Lower leg skin (tissue), 3 donors: ENCODE measurements around the gene CACNA1D.

Experiments
- CTCF ChIP-seq, 3 donors: fragments of 450-650 bp; IDR thresholded peaks; one replicate each; pipeline ENCODE4 v1.5.1; 2016; ENCODE audit warnings: antibody characterized with exemption in 3 of 3, mild to moderate bottlenecking in 3 of 3, moderate library complexity in 2 of 3
- POLR2A ChIP-seq, 2 donors: fragments of 450-650 bp; IDR thresholded peaks; one replicate each; pipeline ENCODE4 v1.6.1; 2016 to 2017; ENCODE audit warnings: antibody characterized with exemption in 2 of 2, mild to moderate bottlenecking in 1 of 2, moderate library complexity in 1 of 2

- TF ChIP-seq POLR2A (IDR thresholded peaks at IDR 0.05): no peak
- no peak for TF ChIP-seq CTCF (IDR thresholded peaks at IDR 0.05)
These were observed 51.6 kb downstream of the CACNA1D start for GRCh38 chr3:53545996-53546359.
